Activated CD8-positive, alpha-beta memory T cell treated with anti-CD3 and anti-CD28 coated beads for 36 hours (primary cell): ENCODE data around the gene CA9. TPM values are rescaled to one million over a fixed set of nuclear protein-coding genes. Genes with fewer than 3 reads are reported as not detected.

ENCODE experiments used
- CTCF ChIA-PET: fragments of 350-600 bp; sonication (Branson Sonifier 250); formaldehyde crosslinking; loops from one replicate; lab custom pipeline; 2021; ENCODE audit warnings: antibody characterized with exemption; lab: Charles Lee
- POLR2A ChIA-PET: fragments of 350-600 bp; sonication (Branson Sonifier 250); formaldehyde crosslinking; loops from one replicate; lab custom pipeline; 2021; ENCODE audit warnings: antibody characterized with exemption; lab: Charles Lee
- total RNA-seq, 2 experiments: library from RNA; stranded (reverse); gene quantifications; one replicate each; pipeline ENCODE4 v1.2.3, GENCODE V29; 2021

The CA9 gene
- total RNA-seq, 2 experiments from 2014 or later = 5.5 to 6.2 TPM

GRCh38 chr9:35697486-35697885, 23.8 kb downstream of the CA9 start:
- POLR2A ChIA-PET = no interaction called here
- CTCF ChIA-PET = interaction anchor here (1.0 to 3.2 kb wide), 13 partner anchors 9 to 87 kb away, joined by 3 to 21 read pairs (median 9); partner anchors contain the start of genes ARHGEF39, CREB3 and TLN1

DNA sequence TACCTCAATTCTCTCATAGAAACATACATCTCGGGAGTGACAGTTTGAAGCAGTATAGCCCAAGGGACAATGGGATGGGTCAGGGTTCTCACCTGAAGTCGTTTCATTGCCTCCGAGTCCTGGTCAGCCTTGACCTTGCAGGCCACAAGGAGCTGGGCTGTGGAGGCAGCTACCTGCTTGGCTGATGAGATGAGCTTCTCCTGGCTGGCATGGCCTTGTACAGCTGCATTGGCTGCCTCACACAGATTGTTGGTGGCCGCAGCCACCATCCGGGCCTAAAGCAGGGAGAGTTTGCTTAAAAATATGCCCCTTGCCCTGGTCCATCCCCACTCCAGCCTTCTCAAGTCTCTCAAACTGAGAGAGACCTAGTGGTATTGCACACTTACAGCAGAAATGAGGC, 24.5 kb downstream of the CA9 start:
- ChIA-PET CTCF (interaction anchor here (1.3 to 3.2 kb wide), 4 partner anchors 8 to 87 kb away, joined by 3 to 21 read pairs (median 10); no protein-coding TSS in a partner anchor), POLR2A (interaction anchor here (0.5 kb wide), 1 partner anchor 51 kb away, joined by 3 read pairs; no protein-coding TSS in a partner anchor)

DNA sequence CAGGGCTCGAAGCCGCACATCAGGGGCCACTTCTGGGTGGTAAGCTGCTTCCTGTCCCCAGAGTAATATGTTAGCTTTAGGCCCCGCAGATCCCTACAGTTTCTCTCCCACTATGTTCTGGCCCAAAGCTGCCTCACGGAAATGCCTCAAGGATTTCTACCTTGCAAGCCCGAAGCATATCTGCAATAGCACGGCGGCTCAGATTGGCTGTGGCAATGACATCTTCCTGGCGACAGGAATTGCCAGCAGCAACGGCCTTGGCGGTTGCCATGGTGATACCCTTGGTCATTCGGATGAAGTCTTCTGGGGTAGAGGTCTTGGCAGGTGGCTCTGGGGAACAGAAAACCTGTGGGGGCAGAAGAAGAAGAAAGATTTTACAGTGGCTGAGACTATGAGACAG, 26.3 kb downstream of the CA9 start:
- POLR2A ChIA-PET = no interaction called here
- CTCF ChIA-PET = interaction anchor here (1.3 kb wide), 1 partner anchor 89 kb away, joined by 3 read pairs; no protein-coding TSS in a partner anchor

GRCh38 chr9:35700942-35701341, 27.2 kb downstream of the CA9 start:
- POLR2A ChIA-PET = interaction anchor here (0.7 to 1.4 kb wide), 2 partner anchors 27 to 45 kb away, joined by 3 read pairs; no protein-coding TSS in a partner anchor

DNA sequence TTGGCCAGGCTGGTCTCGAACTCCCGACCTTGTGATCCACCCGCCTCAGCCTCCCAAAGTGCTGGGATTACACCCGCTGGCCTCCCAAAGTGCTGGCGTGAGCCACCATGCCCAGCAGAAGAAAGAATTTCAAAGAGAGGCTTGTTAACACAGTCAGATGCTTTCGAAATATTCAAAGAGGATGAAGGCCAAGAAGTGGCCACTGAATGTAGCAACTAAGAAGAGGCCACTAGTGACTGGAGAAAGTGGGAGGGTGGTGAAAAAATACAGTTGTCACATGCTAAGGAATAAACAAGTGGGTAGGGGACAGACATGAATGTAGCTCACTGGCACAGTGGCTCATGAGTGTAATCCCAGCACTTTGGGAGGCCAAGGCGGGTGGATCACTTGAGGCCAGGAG, 29.0 kb downstream of the CA9 start:
- CTCF ChIA-PET = no interaction called here
- POLR2A ChIA-PET = no interaction called here

More at GRCh38 chr9:35700942-35701341, 27.2 kb downstream of the CA9 start:
- CTCF ChIA-PET = interaction anchor here (1.3 kb wide), 1 partner anchor 90 kb away, joined by 3 read pairs; no protein-coding TSS in a partner anchor

DNA sequence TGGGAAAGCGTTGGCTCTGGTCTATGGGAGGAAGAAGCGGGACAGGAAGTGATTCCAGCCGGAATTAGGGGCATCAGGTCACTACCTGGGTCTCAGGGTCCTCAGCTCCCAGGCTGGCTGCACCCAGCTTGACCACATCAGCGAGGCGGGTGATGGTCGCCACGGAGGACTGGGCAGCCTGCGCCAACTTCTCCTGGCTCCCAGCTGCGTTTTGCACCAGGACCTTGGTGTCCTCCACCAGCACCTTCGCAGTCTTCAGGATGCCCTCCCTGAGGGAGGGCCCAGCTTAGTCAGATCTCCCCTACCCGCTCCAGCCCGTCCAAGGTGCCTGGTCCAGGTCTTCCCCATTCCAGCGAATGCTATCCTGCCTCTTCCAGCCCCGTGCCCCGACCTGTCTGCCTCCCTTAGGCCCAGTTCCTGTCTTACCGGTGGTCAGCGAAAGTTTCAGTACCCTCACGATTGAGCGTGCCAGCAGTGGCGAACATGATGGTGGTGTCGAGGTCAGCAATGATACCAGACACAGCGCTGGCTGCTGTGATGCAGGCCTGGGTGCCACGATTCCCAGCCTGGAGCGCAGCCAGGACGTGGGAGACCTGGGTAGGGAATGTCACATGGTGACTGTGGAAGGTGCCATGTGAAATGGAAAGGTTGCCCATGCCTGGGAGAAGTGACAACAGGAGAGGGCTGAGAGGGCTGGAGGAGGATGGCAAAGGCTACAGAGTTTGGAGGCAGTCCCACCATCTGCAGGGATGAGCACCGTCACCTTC, 30.4 kb downstream of the CA9 start:
- CTCF ChIA-PET = interaction anchor here (0.6 to 4.1 kb wide), 4 partner anchors 7 to 57 kb away, joined by 3 to 21 read pairs (median 3); no protein-coding TSS in a partner anchor
- POLR2A ChIA-PET = no interaction called here

DNA sequence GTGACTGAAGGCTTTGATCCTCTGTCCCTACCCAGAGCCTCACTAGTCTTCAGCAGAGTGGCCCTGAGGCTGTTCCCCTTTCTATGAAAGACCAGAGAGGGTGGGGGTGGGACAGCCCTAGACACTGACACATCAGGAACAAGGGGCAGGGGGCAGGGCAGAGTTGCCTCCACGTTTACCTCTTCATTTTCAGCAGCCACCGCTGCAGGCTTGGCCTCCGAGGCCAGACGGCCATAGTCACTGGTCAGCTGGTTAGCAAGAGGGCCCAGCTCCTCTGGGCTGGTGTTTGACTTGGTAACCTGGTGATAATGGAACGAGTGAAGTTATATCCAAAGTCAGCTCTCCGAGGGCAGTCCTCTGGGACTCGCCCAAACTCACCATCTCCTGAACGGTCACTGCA, 31.6 kb downstream of the CA9 start:
- CTCF ChIA-PET = interaction anchor here (1.5 to 4.1 kb wide), 3 partner anchors 9 to 47 kb away, joined by 3 to 21 read pairs (median 5); partner anchors contain the start of genes CCDC107 and RMRP
- POLR2A ChIA-PET = no interaction called here

DNA sequence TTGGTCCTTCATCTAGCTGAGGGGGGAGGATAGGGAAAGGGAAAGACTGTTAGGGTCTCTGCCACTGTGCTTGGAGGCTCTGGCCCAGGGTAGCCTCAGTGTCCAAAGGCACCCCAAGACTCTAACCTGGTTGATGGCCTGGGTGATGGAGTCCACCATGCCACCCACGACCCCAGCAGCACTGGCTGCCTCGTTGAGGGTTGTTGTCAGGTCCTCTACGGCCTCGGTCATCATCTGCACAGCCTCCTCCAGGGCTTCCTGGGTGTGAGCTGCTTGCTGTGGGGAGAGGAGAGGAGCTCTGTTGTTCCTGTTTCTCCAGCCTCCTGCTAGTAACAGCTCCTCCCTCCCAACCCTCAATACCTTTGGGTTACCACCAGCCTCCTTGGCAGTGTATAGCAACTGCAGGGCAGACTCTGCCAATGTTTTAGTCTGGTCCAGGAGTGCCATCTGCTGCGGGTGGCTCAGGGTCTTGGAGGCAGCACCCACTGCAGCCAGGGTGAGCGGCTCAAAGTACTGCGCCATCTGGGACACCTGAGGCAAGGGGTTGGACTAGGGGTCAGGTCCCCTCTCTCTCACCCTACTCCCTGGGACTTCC, 32.2 kb downstream of the CA9 start:
- CTCF ChIA-PET = interaction anchor here (1.5 to 4.1 kb wide), 2 partner anchors 9 to 48 kb away, joined by 5 to 21 read pairs; partner anchors contain the start of genes CCDC107 and RMRP
- POLR2A ChIA-PET = no interaction called here

GRCh38 chr9:35706951-35707350, 33.2 kb downstream of the CA9 start:
- ChIA-PET CTCF (interaction anchor here (4.1 kb wide), 1 partner anchor 10 kb away, joined by 21 read pairs; no protein-coding TSS in a partner anchor), POLR2A (no interaction called here)

- ChIA-PET POLR2A (interaction anchor here (0.5 kb wide), 1 partner anchor 588 kb away, joined by 4 read pairs; no protein-coding TSS in a partner anchor), CTCF (interaction anchor here (1.1 to 4.1 kb wide), 2 partner anchors 11 to 19 kb away, joined by 3 to 21 read pairs; no protein-coding TSS in a partner anchor)
These were observed 34.4 kb downstream of the CA9 start for GRCh38 chr9:35708146-35708545.

GRCh38 chr9:35710818-35711500, 37.2 kb downstream of the CA9 start:
- ChIA-PET POLR2A (no interaction called here), CTCF (interaction anchor here (1.1 kb wide), 2 partner anchors 14 to 19 kb away, joined by 3 to 7 read pairs; no protein-coding TSS in a partner anchor)

DNA sequence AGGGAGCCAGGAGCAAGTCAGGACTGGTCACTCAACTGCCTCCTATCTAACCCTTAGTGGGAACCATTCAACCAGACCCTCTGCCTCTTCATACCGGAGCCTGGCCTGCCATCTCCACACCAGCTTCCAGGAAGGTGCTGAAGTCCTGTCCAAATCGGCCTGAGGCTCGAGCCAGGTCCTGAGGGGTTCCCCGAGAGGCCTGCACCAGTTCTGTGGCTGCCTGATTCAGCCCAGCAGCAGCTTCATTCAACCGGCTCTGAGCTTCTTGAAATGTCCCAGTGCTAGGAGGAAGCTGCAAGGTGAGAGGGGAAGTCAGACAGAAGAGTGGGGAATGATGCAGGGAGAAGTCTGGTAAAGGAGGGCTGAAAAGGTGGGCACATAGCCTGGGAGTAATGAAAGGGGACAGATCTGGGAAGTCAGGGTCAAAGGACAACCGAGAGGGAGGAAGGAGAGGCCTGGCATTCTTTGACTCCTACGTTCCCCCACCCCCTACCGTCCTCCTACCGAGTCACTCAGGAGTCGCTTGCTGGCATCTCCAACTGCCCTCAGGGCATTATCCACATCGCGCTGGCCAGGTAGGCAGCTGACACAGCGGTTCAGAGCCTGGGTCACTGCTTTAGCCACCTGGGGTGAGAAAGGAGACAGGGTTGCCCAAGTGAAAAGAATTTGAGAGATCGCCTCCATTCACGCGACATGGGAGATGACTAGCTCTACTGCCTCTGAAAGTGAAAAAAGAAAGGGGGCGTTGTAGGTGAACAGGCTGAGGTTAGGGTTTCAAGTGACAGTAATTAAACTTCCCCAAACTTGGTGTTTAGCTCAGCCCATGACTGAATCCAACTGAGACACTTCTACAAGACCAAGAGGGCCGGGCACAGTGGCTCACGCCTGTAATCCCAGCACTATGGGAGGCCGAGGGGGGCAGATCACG, 38.0 kb downstream of the CA9 start:
- POLR2A ChIA-PET = interaction anchor here (0.7 kb wide), 1 partner anchor 117 kb away, joined by 6 read pairs; the partner anchor contains the start of gene TMEM8B
- CTCF ChIA-PET = interaction anchor here (0.5 to 1.8 kb wide), 7 partner anchors 7 to 64 kb away, joined by 3 to 7 read pairs (median 3); partner anchors contain the start of gene CCDC107

GRCh38 chr9:35712762-35713400, 39.2 kb downstream of the CA9 start:
- CTCF ChIA-PET = interaction anchor here (0.5 to 1.8 kb wide), 4 partner anchors 9 to 54 kb away, joined by 3 to 7 read pairs (median 4); partner anchors contain the start of gene CCDC107
- POLR2A ChIA-PET = interaction anchor here (0.6 kb wide), 1 partner anchor 17 kb away, joined by 6 read pairs; no protein-coding TSS in a partner anchor

- ChIA-PET CTCF (interaction anchor here (1.6 to 1.8 kb wide), 2 partner anchors 14 to 17 kb away, joined by 5 to 7 read pairs; no protein-coding TSS in a partner anchor), POLR2A (no interaction called here)
These were observed 39.9 kb downstream of the CA9 start for GRCh38 chr9:35713578-35713977.

DNA sequence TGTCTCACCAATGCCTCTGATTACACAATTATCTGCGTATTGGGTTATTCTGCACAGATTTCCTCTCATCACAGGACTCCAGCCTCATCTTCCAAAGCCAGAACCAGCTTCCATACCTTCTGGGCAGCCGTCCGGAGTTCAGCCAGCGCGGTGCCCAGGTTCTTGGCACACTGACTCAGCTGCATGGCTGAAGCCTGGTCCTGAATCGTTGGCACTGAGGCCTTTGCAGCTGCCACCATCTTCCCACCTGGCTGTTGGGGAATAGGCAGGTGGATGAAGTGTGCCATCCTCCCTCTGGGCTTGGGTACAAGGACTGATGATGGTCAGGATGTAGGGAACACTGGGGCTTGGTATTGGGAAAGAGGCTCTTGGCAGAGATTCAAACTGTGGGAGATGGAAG, 40.4 kb downstream of the CA9 start:
- POLR2A ChIA-PET = no interaction called here
- CTCF ChIA-PET = interaction anchor here (1.6 kb wide), 1 partner anchor 14 kb away, joined by 5 read pairs; no protein-coding TSS in a partner anchor

- ChIA-PET POLR2A (no interaction called here), CTCF (interaction anchor here (1.6 kb wide), 1 partner anchor 13 kb away, joined by 5 read pairs; no protein-coding TSS in a partner anchor)
These were observed 41.0 kb downstream of the CA9 start for GRCh38 chr9:35714579-35715252.
